Keratinocyte (primary cell): Measurements from ENCODE around the gene PTPN12. TPM values are rescaled to one million over a fixed set of nuclear protein-coding genes. Genes with fewer than 3 reads are reported as not detected.
A peak's percentile ranks its signal among the peaks of the same experiment; 100 is the strongest.

Experiments used
- DNase-seq: peaks from one replicate; pipeline ENCODE4 v3.0.0-alpha.2; 2011; ENCODE audit warnings: low read depth, missing footprints, low spot score
- FAIRE-seq: peaks from 2 replicates; lab custom pipeline; 2011; peaks lifted over from hg19 to GRCh38; lab: Jason Lieb, UNC
- H2AFZ ChIP-seq: 2 replicates; pipeline ENCODE4 v1.6.0; 2012; ENCODE audit warnings: low read length, control low read depth, inconsistent platforms; ENCODE audit not compliant: control insufficient read depth
- H3K27ac ChIP-seq: 2 replicates; pipeline ENCODE4 v1.5.1; 2011; ENCODE audit warnings: low read length; ENCODE audit not compliant: control insufficient read depth, insufficient read depth
- H3K27me3 ChIP-seq: 3 replicates; pipeline ENCODE4 v1.6.0; 2011; ENCODE audit warnings: low read length; ENCODE audit not compliant: control insufficient read depth, insufficient read depth; ENCODE audit errors: extremely low read depth
- H3K36me3 ChIP-seq, 2 experiments: 2 replicates in 1 of 2; 3 replicates in 1 of 2; pipeline ENCODE4 v1.5.1; 2011; ENCODE audit warnings: low read length in 2 of 2, mild to moderate bottlenecking in 1 of 2; ENCODE audit not compliant: control insufficient read depth in 2 of 2, insufficient read depth in 2 of 2; ENCODE audit errors: extremely low read depth in 1 of 2
- H3K4me1 ChIP-seq: 3 replicates; pipeline ENCODE4 v1.5.1; 2011; ENCODE audit warnings: low read length; ENCODE audit not compliant: control insufficient read depth, insufficient read depth; ENCODE audit errors: extremely low read depth
- H3K4me2 ChIP-seq: 3 replicates; pipeline ENCODE4 v1.6.0; 2011; ENCODE audit warnings: low read depth, low read length; ENCODE audit not compliant: control insufficient read depth, insufficient read depth; ENCODE audit errors: extremely low read depth
- H3K4me3 ChIP-seq, 3 experiments: fragments of 200-600 bp in 1 of 3; sonication (generic) in 1 of 3; 2 replicates in 2 of 3; 3 replicates in 1 of 3; pipeline ENCODE4 v1.5.1; 2011 to 2016; ENCODE audit warnings: low read length in 3 of 3, mild to moderate bottlenecking in 3 of 3, control low read depth in 2 of 3, inconsistent platforms in 1 of 3, low read depth in 1 of 3, mixed read lengths in 1 of 3, mixed run types in 1 of 3, moderate library complexity in 1 of 3; ENCODE audit not compliant: control insufficient read depth in 2 of 3, insufficient read depth in 2 of 3; ENCODE audit errors: extremely low read depth in 1 of 3
- H3K79me2 ChIP-seq: 2 replicates; pipeline ENCODE4 v1.6.0; 2012; ENCODE audit warnings: low read length; ENCODE audit not compliant: control insufficient read depth, insufficient read depth
- H3K9ac ChIP-seq: 3 replicates; pipeline ENCODE4 v1.6.0; 2011; ENCODE audit warnings: low read length; ENCODE audit not compliant: control insufficient read depth, insufficient read depth; ENCODE audit errors: extremely low read depth
- H3K9me1 ChIP-seq: 3 replicates; pipeline ENCODE4 v1.6.0; 2011; ENCODE audit warnings: low read length; ENCODE audit not compliant: control insufficient read depth, insufficient read depth; ENCODE audit errors: extremely low read depth
- H3K9me3 ChIP-seq: 2 replicates; pipeline ENCODE4 v1.5.1; 2012; ENCODE audit warnings: low read depth, low read length; ENCODE audit not compliant: control insufficient read depth
- H4K20me1 ChIP-seq: 3 replicates; pipeline ENCODE4 v1.6.0; 2011; ENCODE audit warnings: low read length; ENCODE audit not compliant: control insufficient read depth, insufficient read depth; ENCODE audit errors: extremely low read depth
- EZH2 ChIP-seq: IDR thresholded peaks from one replicate; pipeline ENCODE4 v1.6.1; 2012; ENCODE audit warnings: inconsistent platforms, mild to moderate bottlenecking, low read length, moderate library complexity
- dilution Hi-C: fragments of 300-500 bp; cut with MboI; formaldehyde crosslinking; loops from one replicate; pipeline ENCODE4 v1.7.0; 2020; ENCODE audit warnings: low sequenced_read_pairs; ENCODE audit not compliant: extremely low pct_ligation_motif_present
- polyA plus RNA-seq, 5 experiments: library from polyadenylated mRNA; depleted of rRNA in 3 of 5; stranded (reverse) in 3 of 5; stranded (forward) in 1 of 5; unstranded in 1 of 5; fragments of >200 nt; gene quantifications; 1 replicate in 1 of 5; 2 replicates in 3 of 5; 3 replicates in 1 of 5; pipeline versions ENCODE4 v1.2.1 to v1.2.3, GENCODE V29; 2011 to 2012; ENCODE audit warnings: missing spikeins in 2 of 5, low read depth in 1 of 5, low replicate concordance in 1 of 5
- TF ChIP-seq, protein P1 (sequence below), 3 experiments: IDR thresholded peaks in 1 of 3; conservative IDR thresholded peaks in 1 of 3; optimal IDR thresholded peaks in 1 of 3; 2 replicates in 2 of 3; 3 replicates in 1 of 3; pipeline versions ENCODE3 to v1.5.1; 2011; ENCODE audit warnings: low read length in 3 of 3, mild to moderate bottlenecking in 3 of 3, moderate library complexity in 2 of 3, control low read depth in 1 of 3, inconsistent platforms in 1 of 3; ENCODE audit not compliant: insufficient read depth in 2 of 3; ENCODE audit errors: extremely low read depth in 1 of 3

The PTPN12 gene
- polyA plus RNA-seq, 1 donor (not counting 4 experiments of a cell fraction or from before 2014, with no cell fraction given): 61.1 TPM

DNA sequence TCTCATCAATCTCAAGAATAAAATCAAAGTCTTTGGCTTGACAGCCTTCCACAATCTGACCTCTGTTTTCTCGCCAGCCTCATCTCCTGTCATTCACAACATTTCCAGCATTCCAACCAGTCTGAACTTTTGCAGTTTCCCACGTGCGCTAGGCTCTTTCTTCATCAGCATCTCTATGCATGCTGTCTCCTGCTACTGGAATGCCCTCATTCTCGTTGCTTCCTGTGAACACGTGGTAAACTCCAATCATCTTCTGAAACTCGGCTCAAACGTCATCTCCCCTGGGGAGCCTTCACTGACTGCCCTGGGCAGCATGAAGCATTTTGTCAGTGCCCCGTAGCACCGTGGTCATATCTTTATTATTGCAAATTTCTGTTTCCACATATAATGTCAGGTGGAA lies 146.9 kb downstream of the PTPN12 start:
- H3K4me3 ChIP-seq: no peak overlapping the region
- H3K9me1 ChIP-seq: no peaks in the 10 kb centered on the region
- peak; percentile 19 for DNase-seq
- H3K4me2 ChIP-seq: no peak overlapping the region
- dilution Hi-C loops: no loop called here
- no peak overlapping the region for H2AFZ ChIP-seq
- peaks cover 9% of the 10 kb centered on the region for H3K79me2 ChIP-seq
- no peaks in the 10 kb centered on the region for H3K9me3 ChIP-seq
- H3K4me1 ChIP-seq: peaks cover 16% of the 10 kb centered on the region
- H3K27ac ChIP-seq: peak overlapping the region; percentile 42
- FAIRE-seq: peak; percentile 81
- TF ChIP-seq EZH2: no peak
- TF ChIP-seq, protein P1, sequence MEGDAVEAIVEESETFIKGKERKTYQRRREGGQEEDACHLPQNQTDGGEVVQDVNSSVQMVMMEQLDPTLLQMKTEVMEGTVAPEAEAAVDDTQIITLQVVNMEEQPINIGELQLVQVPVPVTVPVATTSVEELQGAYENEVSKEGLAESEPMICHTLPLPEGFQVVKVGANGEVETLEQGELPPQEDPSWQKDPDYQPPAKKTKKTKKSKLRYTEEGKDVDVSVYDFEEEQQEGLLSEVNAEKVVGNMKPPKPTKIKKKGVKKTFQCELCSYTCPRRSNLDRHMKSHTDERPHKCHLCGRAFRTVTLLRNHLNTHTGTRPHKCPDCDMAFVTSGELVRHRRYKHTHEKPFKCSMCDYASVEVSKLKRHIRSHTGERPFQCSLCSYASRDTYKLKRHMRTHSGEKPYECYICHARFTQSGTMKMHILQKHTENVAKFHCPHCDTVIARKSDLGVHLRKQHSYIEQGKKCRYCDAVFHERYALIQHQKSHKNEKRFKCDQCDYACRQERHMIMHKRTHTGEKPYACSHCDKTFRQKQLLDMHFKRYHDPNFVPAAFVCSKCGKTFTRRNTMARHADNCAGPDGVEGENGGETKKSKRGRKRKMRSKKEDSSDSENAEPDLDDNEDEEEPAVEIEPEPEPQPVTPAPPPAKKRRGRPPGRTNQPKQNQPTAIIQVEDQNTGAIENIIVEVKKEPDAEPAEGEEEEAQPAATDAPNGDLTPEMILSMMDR (optimal IDR thresholded peaks at IDR 0.05 in 1 of 3, IDR thresholded peaks at IDR 0.05 in 1 of 3, conservative IDR thresholded peaks at IDR 0.05 in 1 of 3; ENCODE audit: extremely low read depth in 1 of 3, insufficient read depth in 2 of 3, low read length in 3 of 3): no peak
- H3K27me3 ChIP-seq: no peaks in the 10 kb centered on the region
- H3K9ac ChIP-seq: no peak overlapping the region
- H3K36me3 ChIP-seq: peaks cover 5 to 8% of the 10 kb centered on the region in 2 experiments
- no peaks in the 10 kb centered on the region for H4K20me1 ChIP-seq

DNA sequence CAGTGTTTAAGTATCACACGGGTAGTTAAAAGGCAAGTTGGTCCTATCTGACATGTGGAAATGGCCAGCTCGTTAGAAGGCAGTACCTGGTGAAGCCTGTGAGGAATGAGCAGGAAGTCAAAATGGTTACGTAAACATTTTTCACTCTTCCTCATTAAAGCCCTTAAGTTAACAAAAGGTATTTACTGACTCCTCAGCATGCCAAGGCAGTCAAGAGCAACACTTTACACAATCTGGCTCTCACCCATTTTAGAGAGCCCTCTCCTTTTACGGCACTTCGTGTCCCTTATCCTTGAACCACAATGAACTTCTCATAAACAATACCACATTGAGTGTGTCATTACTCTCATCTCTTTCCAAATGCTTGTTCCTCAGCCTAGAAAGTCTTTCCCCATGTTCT lies 148.1 kb downstream of the PTPN12 start:
- H3K79me2 ChIP-seq: peaks cover 13% of the 10 kb centered on the region
- peak overlapping the region; percentile 1 for H3K27ac ChIP-seq
- no peaks in the 10 kb centered on the region for H3K27me3 ChIP-seq
- no peak for FAIRE-seq
- peaks cover under 1% of the 10 kb centered on the region for H4K20me1 ChIP-seq
- H3K36me3 ChIP-seq: peaks cover 5 to 8% of the 10 kb centered on the region in 2 experiments
- H2AFZ ChIP-seq: no peak overlapping the region
- H3K4me3 ChIP-seq: no peak overlapping the region
- no peak overlapping the region for H3K9ac ChIP-seq
- no peaks in the 10 kb centered on the region for H3K9me1 ChIP-seq
- dilution Hi-C loops: no loop called here
- H3K4me2 ChIP-seq: no peak overlapping the region
- H3K4me1 ChIP-seq: peaks cover 8% of the 10 kb centered on the region
- DNase-seq: no peak
- no peaks in the 10 kb centered on the region for H3K9me3 ChIP-seq
- TF ChIP-seq, protein P1 (optimal IDR thresholded peaks at IDR 0.05 in 1 of 3, IDR thresholded peaks at IDR 0.05 in 1 of 3, conservative IDR thresholded peaks at IDR 0.05 in 1 of 3; ENCODE audit: extremely low read depth in 1 of 3, insufficient read depth in 2 of 3, low read length in 3 of 3): no peak
- TF ChIP-seq EZH2: no peak
